Activated CD4-positive, alpha-beta T cell treated with anti-CD3 and anti-CD28 coated beads, Interleukin-2, amount 10 ng/mL, durations not matched to agents 7 days and 5 days (primary cell): Measurements from ENCODE around the gene SMIM43. TPM values are rescaled to one million over a fixed set of nuclear protein-coding genes. Genes with fewer than 3 reads are reported as not detected.

Source experiments
- CTCF ChIA-PET: fragments of 350-600 bp; sonication (Branson Sonifier 250); formaldehyde crosslinking; loops from one replicate; lab custom pipeline; 2021; ENCODE audit warnings: antibody characterized with exemption; lab: Charles Lee
- POLR2A ChIA-PET: fragments of 350-600 bp; sonication (Branson Sonifier 250); formaldehyde crosslinking; loops from one replicate; lab custom pipeline; 2021; ENCODE audit warnings: antibody characterized with exemption; lab: Charles Lee
- DNase-seq: peaks from one replicate; pipeline ENCODE4 v3.0.0-alpha.2; 2020
- H3K27ac Mint-ChIP-seq: one replicate; pipeline ENCODE4 v1.8.0; 2021; ENCODE audit warnings: mild to moderate bottlenecking, moderate library complexity, mixed read lengths
- H3K27me3 Mint-ChIP-seq: one replicate; pipeline ENCODE4 v1.8.0; 2021; ENCODE audit warnings: mixed read lengths
- H3K36me3 Mint-ChIP-seq: one replicate; pipeline ENCODE4 v1.8.0; 2021; ENCODE audit warnings: low read depth, mixed read lengths
- H3K4me1 Mint-ChIP-seq: one replicate; pipeline ENCODE4 v1.8.0; 2021; ENCODE audit warnings: mixed read lengths
- H3K4me3 Mint-ChIP-seq: one replicate; pipeline ENCODE4 v1.8.0; 2021; ENCODE audit warnings: mild to moderate bottlenecking, moderate library complexity, mixed read lengths
- H3K9me3 Mint-ChIP-seq: one replicate; pipeline ENCODE4 v1.8.0; 2021; ENCODE audit warnings: mixed read lengths
- total RNA-seq, 2 experiments: library from RNA; stranded (reverse); gene quantifications; one replicate each; pipeline ENCODE4 v1.2.3, GENCODE V29; 2021

The SMIM43 gene
- total RNA-seq, 2 experiments from 2014 or later, result not detected

- ChIA-PET POLR2A (no interaction called here), CTCF (interaction anchor here (0.6 to 1.5 kb wide), 2 partner anchors 31 to 86 kb away, joined by 3 read pairs; no protein-coding TSS in a partner anchor)
- H3K4me1 Mint-ChIP-seq, result peaks cover 23% of the 10 kb centered on the region
- DNase-seq, result no peak
- no peak overlapping the region for H3K4me3 Mint-ChIP-seq
- H3K27ac Mint-ChIP-seq, result no peak overlapping the region
- peaks cover 10% of the 10 kb centered on the region for H3K27me3 Mint-ChIP-seq
- no peaks in the 10 kb centered on the region for H3K9me3 Mint-ChIP-seq
- H3K36me3 Mint-ChIP-seq, result no peaks in the 10 kb centered on the region
Observed at GRCh38 chr4:121791481-121791880, 26.5 kb upstream of the SMIM43 start.

- Mint-ChIP-seq H3K4me3 (no peak overlapping the region), H3K9me3 (no peaks in the 10 kb centered on the region), H3K36me3 (no peaks in the 10 kb centered on the region), H3K4me1 (peaks cover 20% of the 10 kb centered on the region), H3K27me3 (peaks cover 12% of the 10 kb centered on the region), H3K27ac (no peak overlapping the region)
- no peak for DNase-seq
- ChIA-PET POLR2A (no interaction called here), CTCF (interaction anchor here (1.5 kb wide), 1 partner anchor 32 kb away, joined by 3 read pairs; no protein-coding TSS in a partner anchor)
Observed at GRCh38 chr4:121790976-121791375, 26.0 kb upstream of the SMIM43 start.

- Mint-ChIP-seq H3K27ac (no peak overlapping the region), H3K4me3 (no peak overlapping the region), H3K36me3 (no peaks in the 10 kb centered on the region), H3K27me3 (peaks cover 17% of the 10 kb centered on the region), H3K4me1 (peaks cover 13% of the 10 kb centered on the region), H3K9me3 (no peaks in the 10 kb centered on the region)
- no peak for DNase-seq
- POLR2A ChIA-PET, result no interaction called here
- CTCF ChIA-PET, result interaction anchor here (1.5 kb wide), 1 partner anchor 33 kb away, joined by 3 read pairs; no protein-coding TSS in a partner anchor
Observed at GRCh38 chr4:121789960-121790829, 25.2 kb upstream of the SMIM43 start.

GRCh38 chr4:121789455-121789854 lies 24.5 kb upstream of the SMIM43 start:
- Mint-ChIP-seq H3K27me3 (peaks cover 22% of the 10 kb centered on the region), H3K27ac (no peak overlapping the region), H3K4me1 (peaks cover 10% of the 10 kb centered on the region), H3K9me3 (peaks cover 2% of the 10 kb centered on the region), H3K4me3 (no peak overlapping the region), H3K36me3 (no peaks in the 10 kb centered on the region)
- CTCF ChIA-PET, result no interaction called here
- DNase-seq, result no peak
- POLR2A ChIA-PET, result no interaction called here

GRCh38 chr4:121788896-121789295 lies 23.9 kb upstream of the SMIM43 start:
- no peak for DNase-seq
- CTCF ChIA-PET, result interaction anchor here (0.6 kb wide), 1 partner anchor 1134 kb away, joined by 3 read pairs; the partner anchor contains the start of gene NUDT6

GRCh38 chr4:121786221-121786620 lies 21.3 kb upstream of the SMIM43 start:
- Mint-ChIP-seq H3K36me3 (no peaks in the 10 kb centered on the region), H3K27me3 (peaks cover 35% of the 10 kb centered on the region), H3K9me3 (peaks cover 4% of the 10 kb centered on the region), H3K4me1 (peaks cover 9% of the 10 kb centered on the region), H3K4me3 (no peak overlapping the region), H3K27ac (no peak overlapping the region)
- CTCF ChIA-PET, result interaction anchor here (1.1 kb wide), 1 partner anchor 25 kb away, joined by 3 read pairs; no protein-coding TSS in a partner anchor
- POLR2A ChIA-PET, result no interaction called here
- no peak for DNase-seq

More at GRCh38 chr4:121788896-121789295, 23.9 kb upstream of the SMIM43 start:
- Mint-ChIP-seq H3K9me3 (peaks cover 4% of the 10 kb centered on the region), H3K27ac (no peak overlapping the region), H3K36me3 (no peaks in the 10 kb centered on the region), H3K4me1 (peaks cover 9% of the 10 kb centered on the region), H3K4me3 (no peak overlapping the region), H3K27me3 (peaks cover 25% of the 10 kb centered on the region)
- POLR2A ChIA-PET, result no interaction called here

- CTCF ChIA-PET, result no interaction called here
- POLR2A ChIA-PET, result interaction anchor here (0.5 kb wide), 1 partner anchor 38 kb away, joined by 4 read pairs; the partner anchor contains the start of gene CCNA2
Observed at GRCh38 chr4:121785479-121785878, 20.5 kb upstream of the SMIM43 start.

GRCh38 chr4:121784975-121785374 lies 20.0 kb upstream of the SMIM43 start:
- Mint-ChIP-seq H3K36me3 (no peaks in the 10 kb centered on the region), H3K27me3 (peaks cover 41% of the 10 kb centered on the region), H3K4me1 (peaks cover 9% of the 10 kb centered on the region), H3K4me3 (no peak overlapping the region), H3K27ac (no peak overlapping the region), H3K9me3 (peaks cover 4% of the 10 kb centered on the region)
- CTCF ChIA-PET, result interaction anchor here (1.0 kb wide), 1 partner anchor 10 kb away, joined by 4 read pairs; no protein-coding TSS in a partner anchor
- POLR2A ChIA-PET, result no interaction called here
- DNase-seq, result no peak

More at GRCh38 chr4:121785479-121785878, 20.5 kb upstream of the SMIM43 start:
- no peak overlapping the region for H3K4me3 Mint-ChIP-seq
- H3K27ac Mint-ChIP-seq, result no peak overlapping the region
- peaks cover 9% of the 10 kb centered on the region for H3K4me1 Mint-ChIP-seq
- H3K36me3 Mint-ChIP-seq, result no peaks in the 10 kb centered on the region
- peaks cover 39% of the 10 kb centered on the region for H3K27me3 Mint-ChIP-seq
- DNase-seq, result no peak
- H3K9me3 Mint-ChIP-seq, result peaks cover 4% of the 10 kb centered on the region

GRCh38 chr4:121784401-121784800 lies 19.4 kb upstream of the SMIM43 start:
- Mint-ChIP-seq H3K4me1 (peaks cover 7% of the 10 kb centered on the region), H3K9me3 (peaks cover 4% of the 10 kb centered on the region), H3K4me3 (no peak overlapping the region), H3K27me3 (peaks cover 44% of the 10 kb centered on the region), H3K36me3 (no peaks in the 10 kb centered on the region), H3K27ac (no peak overlapping the region)
- no peak for DNase-seq
- ChIA-PET POLR2A (no interaction called here), CTCF (interaction anchor here (1.0 kb wide), 1 partner anchor 10 kb away, joined by 4 read pairs; no protein-coding TSS in a partner anchor)

GRCh38 chr4:121783210-121783609 lies 18.2 kb upstream of the SMIM43 start:
- peaks cover 44% of the 10 kb centered on the region for H3K27me3 Mint-ChIP-seq
- H3K4me3 Mint-ChIP-seq, result no peak overlapping the region
- H3K27ac Mint-ChIP-seq, result no peak overlapping the region
- no peaks in the 10 kb centered on the region for H3K36me3 Mint-ChIP-seq
- H3K9me3 Mint-ChIP-seq, result peaks cover 4% of the 10 kb centered on the region
- CTCF ChIA-PET, result no interaction called here
- DNase-seq, result no peak
- no peaks in the 10 kb centered on the region for H3K4me1 Mint-ChIP-seq
- POLR2A ChIA-PET, result no interaction called here

GRCh38 chr4:121778991-121779628 lies 14.1 kb upstream of the SMIM43 start:
- CTCF ChIA-PET, result interaction anchor here (1.2 kb wide), 1 partner anchor 19 kb away, joined by 3 read pairs; no protein-coding TSS in a partner anchor
- no peaks in the 10 kb centered on the region for H3K9me3 Mint-ChIP-seq
- POLR2A ChIA-PET, result no interaction called here
- no peaks in the 10 kb centered on the region for H3K36me3 Mint-ChIP-seq
- DNase-seq, result no peak
- H3K27me3 Mint-ChIP-seq, result peaks cover 32% of the 10 kb centered on the region
- peaks cover 2% of the 10 kb centered on the region for H3K4me1 Mint-ChIP-seq
- no peak overlapping the region for H3K4me3 Mint-ChIP-seq
- no peak overlapping the region for H3K27ac Mint-ChIP-seq

- Mint-ChIP-seq H3K4me3 (no peak overlapping the region), H3K36me3 (no peaks in the 10 kb centered on the region), H3K9me3 (no peaks in the 10 kb centered on the region), H3K4me1 (peaks cover 2% of the 10 kb centered on the region), H3K27ac (no peak overlapping the region), H3K27me3 (peaks cover 28% of the 10 kb centered on the region)
- DNase-seq, result no peak
- CTCF ChIA-PET, result interaction anchor here (1.0 kb wide), 1 partner anchor 10 kb away, joined by 4 read pairs; no protein-coding TSS in a partner anchor
- POLR2A ChIA-PET, result no interaction called here
Observed at GRCh38 chr4:121777625-121778024, 12.7 kb upstream of the SMIM43 start.
